Spleen (tissue), 3 donors: ENCODE results near the gene PGM5.

Experiments used
- POLR2A ChIP-seq, 3 donors: fragments of 450-650 bp; IDR thresholded peaks; one replicate each; pipeline ENCODE4 v1.5.1; 2017; ENCODE audit warnings: antibody characterized with exemption in 3 of 3, mild to moderate bottlenecking in 1 of 3
- POLR2AphosphoS5 ChIP-seq, 3 donors: sonication (generic); formaldehyde crosslinking; IDR thresholded peaks; one replicate each; pipeline ENCODE4 v1.5.1; 2017; ENCODE audit warnings: antibody characterized with exemption in 3 of 3

- TF ChIP-seq POLR2A (IDR thresholded peaks at IDR 0.05) (no peak), POLR2AphosphoS5 (IDR thresholded peaks at IDR 0.05) (no peak)
These were observed 151.4 kb downstream of the PGM5 start for GRCh38 chr9:68507806-68508145.
